RWPE1 (cell line): ENCODE measurements around the gene PAGE5.

Experiments
- CTCF ChIA-PET: fragments of 350-600 bp; sonication (Branson Sonifier 250); formaldehyde crosslinking; extraction: SDS; loops from one replicate; lab custom pipeline; 2021; lab: Yijun Ruan, JAX
- POLR2A ChIA-PET: fragments of 400-600 bp; formaldehyde crosslinking; extraction: SDS; loops from one replicate; lab custom pipeline; 2020; ENCODE audit warnings: antibody characterized with exemption; ENCODE audit not compliant: low non-redundant PET; lab: Yijun Ruan, JAX
- DNase-seq: peaks from one replicate; pipeline ENCODE4 v3.0.0; 2012; ENCODE audit warnings: low spot score
- H3K27ac ChIP-seq: fragments of 450-650 bp; 2 replicates; pipeline ENCODE4 v1.5.1; 2017
- CTCF ChIP-seq: fragments of 450-650 bp; conservative IDR thresholded peaks from 2 replicates; pipeline ENCODE4 v1.5.1; 2017; ENCODE audit warnings: low read depth, mild to moderate bottlenecking

Gene PAGE5

GRCh38 chrX:55210931-55211677, 9.0 kb upstream of the PAGE5 start:
- ChIA-PET POLR2A (no interaction called here), CTCF (no interaction called here)
- no peak for TF ChIP-seq CTCF
- DNase-seq, result no peak
- no peak overlapping the region for H3K27ac ChIP-seq

GRCh38 chrX:55213381-55213780, 6.8 kb upstream of the PAGE5 start:
- no peak for TF ChIP-seq CTCF
- ChIA-PET POLR2A (no interaction called here), CTCF (no interaction called here)
- no peak for DNase-seq
- H3K27ac ChIP-seq, result no peak overlapping the region

- DNase-seq, result no peak
- H3K27ac ChIP-seq, result no peak overlapping the region
- CTCF ChIA-PET, result no interaction called here
- POLR2A ChIA-PET, result no interaction called here
- TF ChIP-seq CTCF, result no peak
These were observed 20.7 kb downstream of the PAGE5 start for GRCh38 chrX:55240788-55241340.

- POLR2A ChIA-PET, result no interaction called here
- H3K27ac ChIP-seq, result no peak overlapping the region
- no peak for DNase-seq
- TF ChIP-seq CTCF, result no peak
- CTCF ChIA-PET, result no interaction called here
These were observed 33.4 kb downstream of the PAGE5 start for GRCh38 chrX:55253528-55253927.

- ChIA-PET CTCF (no interaction called here), POLR2A (no interaction called here)
- no peak overlapping the region for H3K27ac ChIP-seq
- no peak for TF ChIP-seq CTCF
- DNase-seq, result no peak
These were observed 40.7 kb downstream of the PAGE5 start for GRCh38 chrX:55260806-55261205.

GRCh38 chrX:55264816-55265215, 44.7 kb downstream of the PAGE5 start, which contains the start of gene PAGE3:
Gene PAGE3, minus strand, starts transcription at chrX:55264916. Its CDS starts 1,013 bp downstream, at chrX:55263903.
- DNase-seq, result no peak
- no peak for TF ChIP-seq CTCF
- CTCF ChIA-PET, result no interaction called here
- H3K27ac ChIP-seq, result no peak within 1 kb of the TSS
- POLR2A ChIA-PET, result no interaction called here
